HG03139 (cell line): ENCODE data around the gene THTPA.

Source experiments
- ATAC-seq: cut with Tn5 transposase; IDR thresholded peaks from one replicate; pipeline ENCODE4 v1.9.1; 2021; ENCODE audit not compliant: unreplicated experiment

THTPA gene

DNA sequence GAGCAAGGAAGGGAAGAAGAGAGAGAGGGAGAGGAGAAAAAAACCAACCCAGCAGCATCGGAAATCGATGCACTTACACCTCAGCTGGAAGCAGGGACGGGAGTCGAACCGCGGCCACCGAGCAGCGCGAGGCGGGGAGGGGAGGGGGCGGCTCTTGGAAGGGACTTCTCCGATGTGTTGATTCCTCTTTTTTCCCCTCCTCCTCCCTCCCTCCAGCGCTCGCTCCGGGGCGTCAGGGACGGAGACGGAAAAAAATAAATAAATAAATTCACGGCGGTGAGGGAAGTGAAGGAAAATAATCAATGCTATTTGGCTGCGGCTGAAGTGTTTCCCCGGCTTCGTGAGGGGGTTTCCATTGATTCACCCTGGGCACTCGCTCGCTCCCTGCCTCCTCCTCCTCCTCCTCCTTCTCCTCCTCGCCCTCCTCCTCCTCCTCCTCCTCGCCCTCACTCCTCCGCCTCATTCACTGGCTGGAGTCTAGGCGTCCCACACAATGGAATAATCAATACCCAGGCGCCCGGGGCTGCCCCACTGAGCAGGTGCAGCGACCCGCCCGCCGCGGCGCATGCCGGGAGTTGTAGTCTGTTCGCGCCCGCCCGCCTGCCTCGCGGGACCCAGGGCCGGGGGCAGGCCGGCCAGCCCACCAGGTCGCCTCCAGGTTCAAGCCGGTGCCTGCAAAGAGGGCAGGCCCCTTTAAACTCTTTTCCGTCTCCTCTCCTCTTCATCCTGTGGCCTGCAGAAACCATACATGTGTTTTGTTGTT lies 4.6 kb upstream of the THTPA start, which contains the start of gene ZFHX2:
ZFHX2 (minus strand) TSS at position 500 of the 763 bp plus-strand sequence. CDS start 16,440 bp downstream, outside the sequence.
- ATAC-seq, result peak; percentile 40

DNA sequence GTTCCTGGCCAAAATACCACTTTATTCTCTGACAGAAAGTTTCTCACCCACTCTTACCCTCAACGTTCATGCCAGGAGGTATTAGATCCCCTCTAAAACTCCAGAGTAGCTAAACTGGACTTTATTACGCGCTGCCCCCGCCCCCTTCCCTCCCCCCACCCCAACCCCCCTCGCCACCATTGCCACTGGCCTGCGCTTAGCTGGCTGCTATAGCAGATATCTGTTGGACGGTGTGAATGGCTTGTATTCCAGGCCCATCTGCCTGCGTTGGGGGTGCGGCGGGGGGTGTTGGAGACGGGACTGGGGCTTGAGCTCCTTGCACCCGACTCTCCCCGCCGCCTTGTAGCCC lies 564 bp upstream of the THTPA start:
- ATAC-seq, result no peak

DNA sequence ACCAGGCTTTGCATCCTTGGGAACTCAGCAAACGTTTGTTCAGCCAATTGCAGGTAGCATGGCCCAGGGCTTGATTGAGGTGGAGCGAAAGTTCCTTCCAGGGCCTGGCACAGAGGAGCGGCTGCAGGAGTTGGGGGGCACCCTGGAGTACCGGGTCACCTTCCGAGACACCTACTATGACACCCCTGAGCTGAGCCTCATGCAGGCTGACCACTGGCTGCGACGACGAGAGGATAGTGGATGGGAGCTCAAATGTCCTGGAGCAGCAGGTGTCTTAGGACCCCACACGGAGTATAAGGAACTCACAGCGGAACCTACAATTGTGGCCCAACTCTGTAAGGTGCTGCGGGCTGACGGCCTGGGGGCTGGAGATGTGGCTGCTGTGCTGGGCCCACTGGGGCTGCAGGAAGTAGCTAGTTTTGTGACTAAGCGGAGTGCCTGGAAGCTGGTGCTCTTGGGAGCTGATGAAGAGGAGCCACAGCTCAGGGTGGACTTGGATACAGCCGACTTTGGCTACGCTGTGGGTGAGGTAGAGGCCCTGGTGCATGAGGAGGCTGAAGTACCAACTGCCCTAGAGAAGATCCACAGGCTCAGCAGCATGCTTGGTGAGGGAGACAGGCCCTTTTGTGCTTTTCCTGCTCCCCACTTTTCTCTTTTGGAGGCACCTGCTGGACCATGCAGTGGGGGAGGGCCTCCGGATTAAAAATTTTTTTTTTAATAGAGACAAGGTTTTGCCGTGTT lies 799 bp downstream of the THTPA start:
- ATAC-seq, result no peak

DNA sequence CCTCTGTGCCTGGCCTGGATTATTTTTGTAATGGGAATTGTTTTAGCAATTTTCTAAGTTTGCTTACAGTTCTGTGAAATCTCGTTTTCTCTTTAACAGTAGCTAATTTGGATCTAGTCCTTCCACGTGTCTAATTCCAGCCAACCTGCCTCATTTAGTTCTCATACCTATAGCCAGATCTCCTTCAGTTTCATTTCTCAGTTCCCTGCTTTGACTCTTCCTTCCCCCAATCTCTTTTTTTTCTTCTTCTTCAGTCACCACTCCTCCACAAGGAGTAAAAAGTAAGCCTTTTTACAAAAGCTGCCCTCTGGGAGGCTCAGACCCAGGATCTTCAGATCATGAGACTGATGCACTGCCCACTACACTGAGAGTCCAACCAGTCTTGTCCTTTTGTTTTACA lies 1.4 kb downstream of the THTPA start:
- no peak for ATAC-seq

DNA sequence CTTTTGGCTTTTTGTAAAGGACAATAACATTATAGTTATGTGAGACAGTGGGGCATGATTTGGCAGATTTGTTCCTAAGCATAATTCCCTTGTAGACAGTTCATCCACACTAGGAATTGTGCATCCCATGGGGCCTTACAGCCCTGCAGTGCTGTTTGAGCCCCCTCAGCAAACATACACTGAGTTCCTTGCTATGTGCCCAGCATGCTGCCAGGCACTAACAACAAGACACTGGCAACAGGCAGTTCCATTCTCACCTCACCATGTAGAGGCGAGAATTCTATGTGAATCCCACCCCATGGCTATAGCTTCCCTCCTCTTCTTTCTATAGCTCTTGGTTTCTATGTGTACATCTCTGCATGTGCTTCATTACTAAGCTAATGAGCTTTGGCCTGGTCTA lies 1.9 kb downstream of the THTPA start:
- ATAC-seq, result no peak

DNA sequence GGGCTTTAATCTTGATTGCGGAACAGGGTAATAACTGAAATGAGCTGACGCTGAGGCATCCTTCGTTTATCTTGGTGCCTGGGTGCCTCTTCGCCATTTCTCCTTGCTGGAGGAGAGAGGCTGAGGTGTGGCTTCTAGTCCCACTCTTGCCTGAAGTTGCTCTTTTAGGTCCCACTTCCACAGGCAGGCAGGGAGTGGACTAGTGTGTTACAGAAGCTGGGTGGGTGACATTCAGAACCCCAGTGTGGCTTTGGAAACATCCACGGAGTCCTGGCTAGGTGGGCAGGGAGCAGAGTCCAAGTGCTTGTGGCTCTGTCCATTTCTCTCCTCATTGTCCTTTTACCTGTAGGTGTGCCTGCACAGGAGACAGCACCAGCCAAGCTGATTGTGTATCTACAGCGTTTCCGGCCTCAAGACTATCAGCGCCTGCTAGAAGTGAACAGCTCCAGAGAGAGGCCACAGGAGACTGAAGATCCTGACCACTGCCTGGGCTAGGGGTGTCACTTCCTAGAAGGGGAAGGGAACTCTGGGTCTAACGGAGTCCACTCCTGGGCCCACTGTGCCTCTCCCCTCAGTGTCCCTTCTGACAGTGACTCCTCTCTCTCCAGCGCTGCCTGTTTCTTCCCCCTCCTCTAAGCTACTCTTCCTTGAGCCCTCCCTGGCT lies 2.4 kb downstream of the THTPA start:
- ATAC-seq, result no peak

DNA sequence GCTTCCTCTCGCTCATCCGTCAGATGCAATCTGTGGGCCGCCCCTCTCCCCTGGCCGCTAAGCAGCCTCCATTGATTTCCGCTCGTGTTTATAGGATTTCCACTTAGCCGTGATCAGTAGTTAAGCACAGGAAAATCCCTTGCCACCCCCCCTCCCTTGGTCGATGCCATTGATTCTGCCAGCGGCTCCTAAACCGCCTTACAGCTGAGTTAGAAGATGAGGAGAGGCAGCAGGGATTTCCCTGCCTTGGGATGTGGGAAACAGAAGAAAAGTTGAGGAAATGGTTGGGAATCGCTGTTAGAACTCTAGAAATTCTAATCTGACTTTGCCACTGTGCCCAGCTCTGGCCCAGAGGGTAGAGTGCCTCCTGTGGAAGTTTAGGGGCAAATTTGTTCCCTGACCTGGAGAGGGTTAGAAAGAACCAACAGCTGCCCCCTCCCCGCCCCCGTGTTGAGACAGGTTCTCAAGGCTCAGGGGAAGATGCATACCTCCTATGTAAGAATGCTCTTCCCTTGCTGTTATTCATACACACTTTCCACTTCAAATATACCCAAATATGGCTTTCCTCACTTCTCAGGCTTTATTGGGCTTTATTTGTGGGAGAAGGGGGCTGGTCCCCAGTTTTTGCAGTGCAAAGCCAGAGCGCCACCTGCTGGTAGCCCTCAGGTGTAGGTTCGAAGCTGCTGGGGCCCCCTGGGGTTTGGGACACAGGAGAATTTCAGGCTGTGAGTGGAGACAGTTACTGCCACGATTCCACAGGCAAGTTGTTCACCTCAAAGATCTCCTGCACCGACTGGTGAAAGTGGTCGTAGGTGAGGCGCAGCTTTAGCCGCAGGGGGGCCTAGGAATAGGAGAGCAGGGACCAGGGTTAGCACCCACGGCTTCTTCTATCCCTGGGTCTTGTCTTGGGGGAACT lies 3.2 kb downstream of the THTPA start:
- no peak for ATAC-seq

DNA sequence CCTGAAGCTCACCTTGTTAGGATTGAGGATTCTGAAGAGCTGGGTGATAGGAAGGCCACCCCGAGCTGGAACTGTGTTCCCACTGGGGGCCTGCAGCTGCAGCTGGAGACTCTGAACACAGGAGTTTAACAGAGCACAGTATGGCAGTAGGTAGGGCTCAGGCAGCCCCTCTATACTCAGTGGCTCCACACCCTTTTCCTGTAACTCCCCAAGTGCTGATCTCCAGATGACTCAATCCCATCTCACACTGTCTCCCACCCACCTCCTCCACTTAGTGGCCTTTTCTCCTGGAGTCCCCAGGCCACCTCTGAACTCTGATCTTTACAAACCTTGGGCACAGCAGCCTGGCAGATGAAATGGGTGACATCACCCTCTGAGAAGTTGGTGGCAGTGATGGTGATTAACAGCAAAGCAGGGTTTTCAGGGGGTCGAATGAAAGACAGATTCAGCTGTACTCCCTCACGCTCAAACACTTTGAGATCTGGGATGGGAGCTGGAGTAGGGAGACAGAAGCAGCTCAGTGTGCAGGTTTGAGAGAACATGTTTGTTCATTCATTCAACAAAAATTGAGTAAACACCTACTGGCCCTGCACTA lies 4.0 kb downstream of the THTPA start:
- ATAC-seq, result no peak

DNA sequence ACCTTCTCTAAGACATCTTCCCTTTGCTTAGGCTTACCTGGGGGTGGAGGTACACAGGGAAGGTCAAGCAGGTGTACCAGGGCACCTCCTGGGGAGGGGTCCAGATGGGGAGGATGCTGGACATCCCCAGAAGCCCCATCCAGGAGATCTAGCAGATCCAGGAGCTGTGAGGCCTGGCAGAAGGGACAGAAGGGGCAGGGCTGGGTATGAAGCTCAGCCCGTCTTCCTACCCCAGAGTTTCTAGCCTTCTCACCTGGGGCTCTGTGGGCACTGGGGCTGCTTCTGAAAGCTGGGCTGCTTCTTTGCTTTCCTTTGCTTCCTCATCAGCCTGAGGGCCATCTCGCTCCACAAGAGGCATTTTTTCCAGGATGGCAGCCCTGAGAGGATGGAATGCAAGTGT lies 5.2 kb downstream of the THTPA start:
- no peak for ATAC-seq

DNA sequence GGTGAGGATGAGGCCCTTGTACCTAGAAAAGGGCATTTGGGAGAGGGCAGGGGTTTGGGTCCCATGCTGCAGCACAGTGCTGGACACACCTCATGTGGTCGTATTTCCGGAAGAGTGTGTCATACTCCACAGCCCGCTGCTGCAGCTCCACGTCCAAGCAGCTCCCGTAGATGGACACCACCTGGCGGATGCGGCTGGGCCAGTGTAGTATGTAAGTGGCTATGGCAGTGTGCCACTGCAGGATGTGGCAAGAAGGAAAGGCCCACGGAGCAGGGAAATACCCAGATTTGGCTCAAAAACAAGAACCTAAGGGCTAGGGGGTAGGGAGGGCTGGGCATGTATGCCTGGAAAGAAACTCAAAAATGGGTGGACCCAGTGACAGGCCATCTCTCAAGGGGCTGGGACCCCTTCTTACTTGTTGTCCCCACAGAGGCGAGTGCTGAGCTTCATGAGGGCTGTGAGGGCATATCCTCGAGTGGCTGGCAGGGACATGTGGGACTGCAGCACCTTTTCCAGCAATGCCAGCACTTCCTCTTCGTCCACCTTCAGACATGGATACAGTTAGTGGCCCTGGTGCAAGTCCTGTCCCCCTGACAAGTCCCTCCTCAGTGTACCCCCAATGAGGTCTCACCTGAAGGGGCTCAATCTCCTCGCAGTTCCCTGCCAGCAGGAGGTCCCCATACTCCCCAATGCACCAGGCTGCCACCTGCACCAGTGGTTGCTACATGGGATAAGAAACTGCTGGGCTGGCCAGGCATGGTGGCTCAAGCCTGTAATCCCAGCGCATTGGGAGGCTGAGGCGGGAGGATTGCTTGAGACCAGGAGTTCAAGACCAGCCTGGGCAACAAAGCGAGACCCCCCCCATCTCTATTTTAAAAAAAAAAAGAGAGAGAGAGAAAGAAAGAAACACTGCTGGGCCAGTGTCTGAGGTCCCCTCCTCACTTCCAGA lies 6.1 kb downstream of the THTPA start:
- no peak for ATAC-seq

DNA sequence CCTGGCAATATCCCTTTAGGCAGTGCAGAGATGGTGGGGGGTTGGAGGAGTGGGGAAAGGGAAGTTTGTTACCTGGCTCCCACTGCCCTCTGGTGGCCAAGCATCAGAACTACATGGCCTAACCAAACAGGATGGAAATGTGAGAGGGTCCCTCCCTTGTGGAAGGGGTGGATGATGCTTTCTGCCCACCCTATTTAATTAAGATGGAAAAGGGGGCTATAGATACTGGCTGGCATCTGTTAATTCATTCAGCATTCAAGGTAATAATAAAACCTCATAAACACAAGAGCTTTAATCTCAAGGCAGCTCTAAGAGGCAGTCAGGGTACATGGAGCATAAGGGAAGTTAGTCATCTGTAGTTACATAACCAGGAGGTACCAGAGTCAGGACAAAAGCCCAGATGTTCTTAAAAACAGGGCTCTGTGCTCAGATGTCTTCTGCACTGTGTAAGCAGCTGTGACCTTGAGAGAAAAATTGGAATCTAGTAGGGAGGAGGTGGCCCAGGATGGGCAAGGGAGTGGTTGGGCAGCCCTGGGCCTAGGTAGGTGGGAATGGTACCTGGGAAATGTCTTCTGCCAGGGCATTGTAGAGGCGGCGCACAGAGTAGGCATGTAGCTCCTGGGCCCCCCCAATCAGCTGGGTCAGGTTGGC lies 6.9 kb downstream of the THTPA start:
- ATAC-seq, result no peak

DNA sequence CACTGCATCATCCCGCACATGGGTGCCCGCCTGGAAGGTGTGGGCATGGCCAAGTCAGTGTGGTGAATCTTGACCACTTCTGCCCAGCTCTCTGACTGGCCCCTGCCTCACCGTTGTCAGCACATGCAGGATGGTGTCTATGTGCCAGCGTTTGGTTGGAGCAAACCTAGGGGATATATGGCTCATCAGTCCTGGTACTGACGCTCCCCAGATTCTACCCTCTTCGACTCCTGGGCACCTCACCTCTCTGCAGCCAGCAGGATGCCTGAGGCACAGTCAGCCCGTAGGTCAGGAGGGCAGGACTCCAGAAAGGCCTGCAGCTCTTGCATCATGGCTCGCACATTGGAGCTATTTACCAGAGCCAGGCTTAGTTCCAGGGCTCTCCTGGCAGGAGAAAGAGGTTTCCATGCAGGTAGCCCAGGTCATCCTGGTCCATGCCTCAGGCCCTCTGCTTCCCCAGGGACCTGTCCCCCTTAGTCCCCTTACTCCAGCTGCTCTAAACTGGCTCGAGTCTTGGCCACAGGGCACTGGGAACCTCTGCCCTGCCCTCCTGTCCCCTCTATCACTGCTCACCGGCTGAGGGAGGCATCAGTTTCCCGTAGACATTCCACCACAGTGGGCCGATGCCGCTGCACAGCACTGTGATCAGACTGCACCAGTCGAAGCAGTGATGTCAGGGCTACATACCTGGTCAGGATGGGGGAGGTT lies 7.6 kb downstream of the THTPA start:
- ATAC-seq, result no peak

DNA sequence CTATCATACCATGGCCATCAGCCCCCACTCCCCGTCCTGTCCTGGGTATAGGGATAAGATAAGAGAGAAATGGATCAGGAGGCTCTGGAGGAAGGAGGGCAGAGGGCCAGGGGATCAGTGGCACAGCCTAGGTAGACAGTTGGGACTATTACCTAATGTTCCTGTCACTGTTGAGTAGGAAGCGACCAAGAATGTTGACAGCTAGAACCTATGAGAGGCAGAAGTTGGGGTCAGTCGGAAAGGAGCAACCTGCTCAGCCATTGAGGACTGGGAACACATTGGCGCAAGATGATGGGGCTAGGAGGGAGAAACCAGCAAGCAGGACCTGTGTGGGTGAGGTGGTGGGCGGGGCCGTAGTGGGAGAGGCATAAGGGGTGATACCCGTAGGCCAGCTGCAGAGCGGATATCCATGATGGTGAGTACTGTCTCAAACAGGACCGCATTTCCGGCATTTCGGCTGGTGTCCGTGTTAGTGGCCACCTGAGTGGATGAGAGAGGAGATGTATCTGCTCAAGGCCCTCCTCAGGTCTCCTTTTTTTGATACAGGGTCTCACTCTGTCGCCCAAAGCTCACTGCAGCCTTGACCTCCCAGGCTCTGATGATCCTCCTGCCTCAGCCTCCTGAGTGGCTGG lies 8.2 kb downstream of the THTPA start:
- ATAC-seq, result no peak

DNA sequence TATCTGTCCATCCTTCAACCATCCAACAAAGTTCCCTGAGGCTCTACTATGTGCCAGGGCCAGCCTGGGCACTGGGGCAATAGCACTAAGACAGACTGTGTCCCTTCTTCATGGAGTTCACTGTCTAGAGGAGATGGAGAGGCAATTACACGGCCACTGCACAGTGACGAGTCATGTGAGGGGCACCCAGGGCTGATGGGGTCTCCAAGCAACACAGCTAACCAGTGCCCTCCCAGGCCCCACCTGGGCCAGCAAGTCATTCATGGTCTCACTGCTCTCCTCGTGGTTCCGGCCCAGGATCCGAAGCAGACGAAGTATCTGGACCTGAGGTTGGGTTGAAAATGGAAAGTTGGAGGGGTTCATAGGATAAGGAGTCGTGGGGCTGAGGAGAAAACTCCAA lies 8.8 kb downstream of the THTPA start:
- ATAC-seq, result no peak

DNA sequence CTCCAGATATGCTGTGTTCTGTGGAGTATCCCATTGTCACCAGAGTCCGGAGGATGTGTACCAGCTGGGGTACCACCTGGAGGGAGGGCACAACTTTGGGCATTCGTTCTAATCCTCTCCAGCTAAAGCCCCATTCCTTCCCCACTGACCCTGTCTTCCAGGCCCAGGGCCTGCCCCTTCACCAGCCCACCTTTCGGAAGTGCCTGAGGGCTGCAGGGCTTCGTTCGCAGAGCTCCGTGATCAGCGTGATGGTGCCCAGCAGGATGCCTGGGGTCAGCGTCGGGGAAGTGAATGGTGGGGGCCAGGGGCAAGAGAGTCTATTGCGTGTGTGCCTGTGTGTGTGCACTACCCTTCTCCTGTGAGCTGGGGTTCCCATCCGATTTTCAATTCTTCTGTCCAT lies 9.6 kb downstream of the THTPA start:
- ATAC-seq, result no peak

DNA sequence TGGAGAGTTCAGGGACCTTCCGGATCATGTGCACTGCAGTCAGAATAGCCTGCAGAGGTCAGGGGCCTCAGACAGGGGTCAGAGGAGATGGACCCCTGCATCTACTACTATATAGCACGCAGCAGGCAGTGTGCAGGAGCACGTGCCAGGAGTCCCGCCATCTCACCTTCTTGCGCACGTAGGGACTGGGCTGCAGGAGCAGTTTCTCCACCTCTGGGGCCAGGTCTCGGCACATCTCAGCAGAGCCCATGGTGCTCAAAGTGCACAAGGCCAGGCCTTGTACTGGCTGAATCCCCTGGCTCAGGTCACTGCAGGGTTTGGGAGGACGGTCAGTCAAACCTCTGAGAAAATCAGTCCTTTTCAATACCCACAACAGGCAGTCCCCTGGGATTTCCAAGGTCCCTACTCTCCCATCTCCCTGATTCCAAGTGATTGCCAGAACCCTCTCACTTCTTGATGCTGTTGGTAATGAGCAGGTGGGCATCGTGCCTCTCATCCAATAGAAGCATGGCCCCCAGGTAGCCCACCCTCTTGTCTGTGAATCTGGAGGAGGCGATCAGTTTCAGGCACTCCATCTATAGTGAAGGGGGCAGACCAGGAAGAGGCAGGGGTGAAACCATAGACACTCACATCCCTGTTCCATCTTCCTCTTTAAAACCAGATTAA lies 10.2 kb downstream of the THTPA start:
- ATAC-seq, result no peak

DNA sequence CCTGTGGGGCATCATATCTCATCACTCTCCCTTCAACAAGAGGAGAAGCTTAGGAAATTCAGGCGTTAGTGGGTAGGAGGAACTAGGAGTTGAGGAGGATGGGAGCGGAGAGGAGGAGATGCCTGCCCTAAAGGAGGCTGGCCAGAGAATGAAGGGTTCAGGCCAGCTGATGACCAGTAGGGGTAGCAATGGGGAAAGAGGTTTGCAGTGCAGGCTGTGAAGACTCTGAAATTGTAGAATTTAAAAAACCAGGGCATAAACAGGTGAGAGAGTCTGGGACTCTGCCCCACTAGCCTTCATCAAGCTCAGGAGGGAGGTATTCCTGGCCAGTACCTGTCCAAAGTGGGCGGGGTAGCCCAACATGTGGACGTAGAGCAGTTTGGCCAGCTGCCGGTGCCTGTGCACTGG lies 10.7 kb downstream of the THTPA start:
- ATAC-seq, result peak; percentile 13
